ENCODE results near the gene LGI4.

DNA sequence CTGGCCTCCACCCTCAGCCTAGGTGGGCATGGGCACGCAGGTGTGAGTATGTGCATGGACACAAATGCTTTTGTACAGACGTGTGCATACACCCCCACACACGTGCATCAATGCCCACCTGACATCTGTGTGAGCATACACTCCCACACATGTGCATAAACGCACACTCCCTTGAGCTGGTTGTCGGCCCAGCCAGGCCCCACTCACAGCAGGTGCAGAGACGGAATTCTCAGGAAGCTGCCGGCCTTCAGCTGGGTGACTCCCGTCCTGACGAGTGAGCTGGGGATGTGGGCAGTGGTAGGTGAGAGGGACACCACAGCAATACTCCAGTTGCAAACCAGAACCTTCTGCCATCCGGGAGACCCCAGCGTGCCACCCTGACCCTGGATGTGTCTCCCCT, 1.0 kb downstream of the LGI4 start:
- TF ChIP-seq, protein P1, sequence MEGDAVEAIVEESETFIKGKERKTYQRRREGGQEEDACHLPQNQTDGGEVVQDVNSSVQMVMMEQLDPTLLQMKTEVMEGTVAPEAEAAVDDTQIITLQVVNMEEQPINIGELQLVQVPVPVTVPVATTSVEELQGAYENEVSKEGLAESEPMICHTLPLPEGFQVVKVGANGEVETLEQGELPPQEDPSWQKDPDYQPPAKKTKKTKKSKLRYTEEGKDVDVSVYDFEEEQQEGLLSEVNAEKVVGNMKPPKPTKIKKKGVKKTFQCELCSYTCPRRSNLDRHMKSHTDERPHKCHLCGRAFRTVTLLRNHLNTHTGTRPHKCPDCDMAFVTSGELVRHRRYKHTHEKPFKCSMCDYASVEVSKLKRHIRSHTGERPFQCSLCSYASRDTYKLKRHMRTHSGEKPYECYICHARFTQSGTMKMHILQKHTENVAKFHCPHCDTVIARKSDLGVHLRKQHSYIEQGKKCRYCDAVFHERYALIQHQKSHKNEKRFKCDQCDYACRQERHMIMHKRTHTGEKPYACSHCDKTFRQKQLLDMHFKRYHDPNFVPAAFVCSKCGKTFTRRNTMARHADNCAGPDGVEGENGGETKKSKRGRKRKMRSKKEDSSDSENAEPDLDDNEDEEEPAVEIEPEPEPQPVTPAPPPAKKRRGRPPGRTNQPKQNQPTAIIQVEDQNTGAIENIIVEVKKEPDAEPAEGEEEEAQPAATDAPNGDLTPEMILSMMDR (IDR thresholded peaks at IDR 0.05; ENCODE audit: low read depth, low read length, poor library complexity, severe bottlenecking) = no peak
- no peak for TF ChIP-seq EZH2phosphoT487 (IDR thresholded peaks at IDR 0.05; ENCODE audit: borderline replicate concordance, low read length)

Measured in DOHH2 (cell line).